ENCODE results near the gene MPZL3. TPM values are rescaled to one million over a fixed set of nuclear protein-coding genes. Genes with fewer than 3 reads are reported as not detected.

MPZL3 gene
- total RNA-seq, 1 donor from 2014 or later, result 1.6 TPM

GRCh38 chr11:118283756-118284350 lies 31.7 kb upstream of the MPZL3 start:
- H3K9me3 Mint-ChIP-seq (ENCODE audit: low read depth), result no peaks in the 10 kb centered on the region
- DNase-seq (ENCODE audit: low spot score), result no peak
- H3K4me3 Mint-ChIP-seq (ENCODE audit: unreplicated experiment), result no peak overlapping the region
- TF ChIP-seq CTCF (IDR thresholded peaks at IDR 0.05), result no peak
- H3K27ac Mint-ChIP-seq (ENCODE audit: unreplicated experiment), result no peak overlapping the region
- H3K36me3 Mint-ChIP-seq (ENCODE audit: low read depth), result no peaks in the 10 kb centered on the region
- H3K27me3 Mint-ChIP-seq (ENCODE audit: low read depth), result peaks cover 22% of the 10 kb centered on the region
- no peaks in the 10 kb centered on the region for H3K4me1 Mint-ChIP-seq (ENCODE audit: low read depth)

GRCh38 chr11:118283037-118283636 lies 31.0 kb upstream of the MPZL3 start:
- Mint-ChIP-seq H3K27me3 (ENCODE audit: low read depth) (peaks cover 22% of the 10 kb centered on the region), H3K4me1 (ENCODE audit: low read depth) (no peaks in the 10 kb centered on the region), H3K36me3 (ENCODE audit: low read depth) (no peaks in the 10 kb centered on the region), H3K4me3 (ENCODE audit: unreplicated experiment) (no peak overlapping the region), H3K9me3 (ENCODE audit: low read depth) (no peaks in the 10 kb centered on the region), H3K27ac (ENCODE audit: unreplicated experiment) (no peak overlapping the region)
- no peak for DNase-seq (ENCODE audit: low spot score)
- TF ChIP-seq CTCF (IDR thresholded peaks at IDR 0.05), result no peak

GRCh38 chr11:118282606-118283005 lies 30.4 kb upstream of the MPZL3 start:
- H3K36me3 Mint-ChIP-seq (ENCODE audit: low read depth), result no peaks in the 10 kb centered on the region
- TF ChIP-seq CTCF (IDR thresholded peaks at IDR 0.05), result no peak

GRCh38 chr11:118281284-118281683 lies 29.1 kb upstream of the MPZL3 start:
- H3K9me3 Mint-ChIP-seq (ENCODE audit: low read depth), result no peaks in the 10 kb centered on the region
- no peak overlapping the region for H3K4me3 Mint-ChIP-seq (ENCODE audit: unreplicated experiment)
- no peaks in the 10 kb centered on the region for H3K36me3 Mint-ChIP-seq (ENCODE audit: low read depth)
- no peak for DNase-seq (ENCODE audit: low spot score)
- peaks cover 19% of the 10 kb centered on the region for H3K27me3 Mint-ChIP-seq (ENCODE audit: low read depth)
- no peaks in the 10 kb centered on the region for H3K4me1 Mint-ChIP-seq (ENCODE audit: low read depth)
- H3K27ac Mint-ChIP-seq (ENCODE audit: unreplicated experiment), result no peak overlapping the region
- TF ChIP-seq CTCF (IDR thresholded peaks at IDR 0.05), result no peak

More at GRCh38 chr11:118282606-118283005, 30.4 kb upstream of the MPZL3 start:
- no peaks in the 10 kb centered on the region for H3K9me3 Mint-ChIP-seq (ENCODE audit: low read depth)
- H3K27ac Mint-ChIP-seq (ENCODE audit: unreplicated experiment), result no peak overlapping the region
- no peak for DNase-seq (ENCODE audit: low spot score)
- H3K27me3 Mint-ChIP-seq (ENCODE audit: low read depth), result peaks cover 22% of the 10 kb centered on the region
- no peaks in the 10 kb centered on the region for H3K4me1 Mint-ChIP-seq (ENCODE audit: low read depth)
- no peak overlapping the region for H3K4me3 Mint-ChIP-seq (ENCODE audit: unreplicated experiment)

GRCh38 chr11:118277312-118277711 lies 25.1 kb upstream of the MPZL3 start:
- no peaks in the 10 kb centered on the region for H3K9me3 Mint-ChIP-seq (ENCODE audit: low read depth)
- no peak for DNase-seq (ENCODE audit: low spot score)
- no peak for TF ChIP-seq CTCF (IDR thresholded peaks at IDR 0.05)

More at GRCh38 chr11:118277312-118277711, 25.1 kb upstream of the MPZL3 start:
- no peaks in the 10 kb centered on the region for H3K4me1 Mint-ChIP-seq (ENCODE audit: low read depth)
- no peak overlapping the region for H3K27ac Mint-ChIP-seq (ENCODE audit: unreplicated experiment)
- no peak overlapping the region for H3K4me3 Mint-ChIP-seq (ENCODE audit: unreplicated experiment)
- peaks cover 28% of the 10 kb centered on the region for H3K27me3 Mint-ChIP-seq (ENCODE audit: low read depth)
- no peaks in the 10 kb centered on the region for H3K36me3 Mint-ChIP-seq (ENCODE audit: low read depth)
